GM20000 (cell line): ENCODE data around the gene SYPL1.

Experiments
- DNase-seq: peaks from one replicate; pipeline ENCODE4 v3.0.0; 2012; ENCODE audit warnings: low spot score
- TF ChIP-seq, protein P1 (sequence below): IDR thresholded peaks from 2 replicates; pipeline ENCODE4 v1.5.1; 2012; ENCODE audit warnings: mild to moderate bottlenecking, control low read depth; ENCODE audit errors: extremely low read depth, missing control alignments

The SYPL1 gene

GRCh38 chr7:106112118-106112971 is at the start of gene SYPL1:
SYPL1 (minus strand) TSS chr7:106112312; CDS start chr7:106112208, 104 bp downstream.
- DNase-seq: peak; percentile 96
- TF ChIP-seq, protein P1, sequence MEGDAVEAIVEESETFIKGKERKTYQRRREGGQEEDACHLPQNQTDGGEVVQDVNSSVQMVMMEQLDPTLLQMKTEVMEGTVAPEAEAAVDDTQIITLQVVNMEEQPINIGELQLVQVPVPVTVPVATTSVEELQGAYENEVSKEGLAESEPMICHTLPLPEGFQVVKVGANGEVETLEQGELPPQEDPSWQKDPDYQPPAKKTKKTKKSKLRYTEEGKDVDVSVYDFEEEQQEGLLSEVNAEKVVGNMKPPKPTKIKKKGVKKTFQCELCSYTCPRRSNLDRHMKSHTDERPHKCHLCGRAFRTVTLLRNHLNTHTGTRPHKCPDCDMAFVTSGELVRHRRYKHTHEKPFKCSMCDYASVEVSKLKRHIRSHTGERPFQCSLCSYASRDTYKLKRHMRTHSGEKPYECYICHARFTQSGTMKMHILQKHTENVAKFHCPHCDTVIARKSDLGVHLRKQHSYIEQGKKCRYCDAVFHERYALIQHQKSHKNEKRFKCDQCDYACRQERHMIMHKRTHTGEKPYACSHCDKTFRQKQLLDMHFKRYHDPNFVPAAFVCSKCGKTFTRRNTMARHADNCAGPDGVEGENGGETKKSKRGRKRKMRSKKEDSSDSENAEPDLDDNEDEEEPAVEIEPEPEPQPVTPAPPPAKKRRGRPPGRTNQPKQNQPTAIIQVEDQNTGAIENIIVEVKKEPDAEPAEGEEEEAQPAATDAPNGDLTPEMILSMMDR: no peak

DNA sequence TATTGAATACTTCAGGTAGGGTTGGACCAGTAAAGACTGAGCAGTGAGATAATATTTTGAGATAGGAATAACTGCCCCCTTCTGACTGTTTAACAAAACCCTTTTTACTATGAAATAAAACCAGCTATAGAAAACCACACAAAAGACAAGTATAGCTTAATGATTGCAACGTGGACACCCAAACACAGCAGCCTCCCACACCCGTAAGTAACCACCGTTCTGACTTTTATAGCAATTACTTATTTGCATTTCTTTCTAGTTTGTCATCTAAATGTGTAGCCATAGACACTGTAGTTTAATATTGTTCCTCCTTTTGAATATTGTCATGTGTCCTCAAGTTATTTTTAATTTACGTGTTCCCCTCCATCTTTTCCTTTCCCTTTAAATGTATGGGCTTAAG is 42.9 kb upstream of the SYPL1 start:
- TF ChIP-seq, protein P1: no peak
- DNase-seq: no peak

GRCh38 chr7:106153891-106154449 is 41.9 kb upstream of the SYPL1 start:
- peak; percentile 72 for DNase-seq
- TF ChIP-seq, protein P1: peak; percentile 84

GRCh38 chr7:106152313-106152665 is 40.2 kb upstream of the SYPL1 start:
- no peak for DNase-seq
- TF ChIP-seq, protein P1: no peak

- no peak for DNase-seq
Observed at GRCh38 chr7:106151459-106152312, 39.6 kb upstream of the SYPL1 start.

DNA sequence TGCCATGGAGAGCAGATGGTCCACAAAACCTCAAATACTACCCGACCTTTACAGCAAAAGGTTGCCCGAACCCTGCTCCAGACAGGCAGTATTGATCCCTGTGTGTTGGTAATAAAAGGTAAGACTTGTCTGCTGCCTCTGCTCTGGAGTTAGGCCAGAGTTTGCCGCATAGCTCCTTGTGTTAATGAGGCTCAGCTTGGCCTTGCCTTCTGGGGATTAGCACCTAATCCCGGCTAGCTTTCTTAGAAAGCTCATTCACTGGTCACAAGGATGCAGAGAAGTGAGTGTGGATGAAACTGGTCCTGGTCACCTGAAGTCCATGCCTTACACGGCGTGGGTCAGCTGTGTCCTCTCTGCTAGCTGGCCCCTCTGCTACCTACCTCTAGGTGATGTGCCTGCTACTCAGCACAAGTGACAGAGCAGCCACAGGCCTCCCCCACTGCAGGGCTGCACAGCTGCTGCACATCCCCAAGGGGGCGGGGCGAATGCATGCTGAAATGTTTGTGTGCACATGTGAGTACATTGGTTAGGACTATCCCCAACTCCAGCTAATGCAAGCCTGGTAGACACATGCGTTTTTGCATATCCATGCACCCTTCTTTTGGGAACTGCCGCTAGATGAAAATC is 31.7 kb upstream of the SYPL1 start:
- TF ChIP-seq, protein P1: no peak
- no peak for DNase-seq

More at GRCh38 chr7:106151459-106152312, 39.6 kb upstream of the SYPL1 start:
- TF ChIP-seq, protein P1: no peak
